Measurements from ENCODE around the gene IGSF23.

- no peak for TF ChIP-seq CTCF (IDR thresholded peaks at IDR 0.05)
- TF ChIP-seq EZH2 (IDR thresholded peaks at IDR 0.05; ENCODE audit: borderline replicate concordance, insufficient read depth, low read depth, low read length, poor library complexity, severe bottlenecking): no peak
These were observed 50.6 kb downstream of the IGSF23 start for GRCh38 chr19:44663996-44664395.

All from B cell (primary cell).